Measurements from ENCODE around the gene NAPA.

GRCh38 chr19:47450478-47450877 lies 64.4 kb downstream of the NAPA start:
- TF ChIP-seq CTCF (IDR thresholded peaks at IDR 0.05; ENCODE audit: low read length) (no peak), EZH2 (IDR thresholded peaks at IDR 0.05; ENCODE audit: borderline replicate concordance, low read length) (no peak)
